Parathyroid adenoma (tissue), 2 donors: Measurements from ENCODE around the gene PMPCA.

Experiments used
- H2AFZ ChIP-seq: fragments of 300-600 bp; sonication (generic); one replicate; pipeline ENCODE4 v1.7.0; 2017; ENCODE audit warnings: antibody characterized with exemption, mild to moderate bottlenecking
- H3K27ac ChIP-seq: fragments of 300-600 bp; sonication (generic); one replicate; pipeline ENCODE4 v1.7.0; 2017
- H3K27me3 ChIP-seq: fragments of 300-600 bp; sonication (generic); one replicate; pipeline ENCODE4 v1.7.0; 2017; ENCODE audit warnings: low read length; ENCODE audit not compliant: control insufficient read depth, insufficient read depth
- H3K36me3 ChIP-seq: fragments of 300-600 bp; sonication (generic); one replicate; pipeline ENCODE4 v1.7.0; 2017; ENCODE audit warnings: low read length; ENCODE audit not compliant: control insufficient read depth, insufficient read depth
- H3K4me1 ChIP-seq: fragments of 300-600 bp; sonication (generic); one replicate; pipeline ENCODE4 v1.7.0; 2017; ENCODE audit warnings: control low read depth
- H3K4me2 ChIP-seq: fragments of 300-600 bp; sonication (generic); one replicate; pipeline ENCODE4 v1.7.0; 2017; ENCODE audit warnings: low read length
- H3K4me3 ChIP-seq: fragments of 300-600 bp; sonication (generic); one replicate; pipeline ENCODE4 v1.7.0; 2017; ENCODE audit warnings: low read depth, low read length
- H3K79me2 ChIP-seq: fragments of 300-600 bp; sonication (generic); one replicate; pipeline ENCODE4 v1.7.0; 2017; ENCODE audit warnings: control low read depth
- H3K9ac ChIP-seq: fragments of 300-600 bp; sonication (generic); one replicate; pipeline ENCODE4 v1.7.0; 2017; ENCODE audit warnings: mild to moderate bottlenecking
- H3K9me3 ChIP-seq: fragments of 300-600 bp; sonication (generic); one replicate; pipeline ENCODE4 v1.7.0; 2017; ENCODE audit warnings: low read length; ENCODE audit not compliant: control insufficient read depth
- CTCF ChIP-seq: fragments of 300-600 bp; sonication (generic); IDR thresholded peaks from one replicate; pipeline ENCODE4 v1.7.0; 2017; ENCODE audit warnings: antibody characterized with exemption, mild to moderate bottlenecking
- donor health status: primary hyperparathyroidism.

PMPCA gene

DNA sequence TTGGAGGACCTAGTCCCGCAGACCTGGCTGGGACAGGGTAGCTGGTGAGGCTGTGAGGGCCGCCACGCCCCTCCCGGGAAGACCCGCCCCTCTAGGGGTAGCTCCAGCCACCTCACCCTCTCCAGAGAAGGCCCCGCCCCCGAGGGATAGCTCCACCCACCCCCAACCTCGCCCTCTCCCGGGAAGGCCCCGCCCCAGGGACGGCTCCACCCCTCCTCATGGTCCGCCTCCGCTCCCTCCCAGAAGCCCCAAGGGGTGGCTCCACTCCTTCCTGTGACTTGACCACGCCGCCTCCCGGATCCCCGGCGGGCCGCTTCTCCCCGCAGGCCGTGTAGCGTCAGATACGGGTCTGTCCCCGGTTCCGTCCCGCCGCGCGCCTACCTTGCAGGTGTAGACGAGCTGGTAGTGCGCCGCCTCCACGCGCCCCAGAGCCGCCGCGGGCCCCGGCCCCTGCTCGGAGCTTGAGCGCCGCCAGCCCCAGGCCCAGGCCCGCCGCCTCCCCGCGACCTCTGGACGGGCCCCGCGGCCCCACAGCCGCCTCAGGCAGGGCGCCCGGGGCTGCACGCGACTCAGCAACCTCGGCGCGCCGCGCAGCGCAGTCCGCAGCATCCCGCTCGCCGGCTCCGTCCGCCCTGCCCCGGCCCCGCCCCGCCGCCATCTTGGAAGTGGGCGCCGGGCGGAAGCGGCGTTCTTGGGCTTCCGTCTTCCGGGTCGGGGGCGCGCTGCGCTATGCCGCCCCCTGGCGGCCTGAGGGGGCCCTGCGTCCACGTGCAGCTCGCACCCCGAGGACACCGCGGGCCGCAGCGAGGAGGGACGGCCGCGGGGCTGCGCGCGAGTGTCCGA lies 47.1 kb upstream of the PMPCA start, which contains the start of gene DNLZ:
TSS of gene DNLZ (minus strand) at position 639 of the 843 bp plus-strand sequence. CDS start at position 609, 30 bp downstream.
- TF ChIP-seq CTCF: peak; percentile 92
- Histone ChIP-seq H3K36me3 (no peaks in the 10 kb centered on the region), H3K79me2 (no peaks in the 10 kb centered on the region), H3K27me3 (no peaks in the 10 kb centered on the region), H2AFZ (peak within 1 kb of the TSS; percentile 66), H3K27ac (peak within 1 kb of the TSS; percentile 62), H3K4me1 (peaks cover 3% of the 10 kb centered on the region), H3K9me3 (no peaks in the 10 kb centered on the region), H3K4me2 (peak within 1 kb of the TSS; percentile 77), H3K9ac (no peak within 1 kb of the TSS), H3K4me3 (peak within 1 kb of the TSS; percentile 65)

DNA sequence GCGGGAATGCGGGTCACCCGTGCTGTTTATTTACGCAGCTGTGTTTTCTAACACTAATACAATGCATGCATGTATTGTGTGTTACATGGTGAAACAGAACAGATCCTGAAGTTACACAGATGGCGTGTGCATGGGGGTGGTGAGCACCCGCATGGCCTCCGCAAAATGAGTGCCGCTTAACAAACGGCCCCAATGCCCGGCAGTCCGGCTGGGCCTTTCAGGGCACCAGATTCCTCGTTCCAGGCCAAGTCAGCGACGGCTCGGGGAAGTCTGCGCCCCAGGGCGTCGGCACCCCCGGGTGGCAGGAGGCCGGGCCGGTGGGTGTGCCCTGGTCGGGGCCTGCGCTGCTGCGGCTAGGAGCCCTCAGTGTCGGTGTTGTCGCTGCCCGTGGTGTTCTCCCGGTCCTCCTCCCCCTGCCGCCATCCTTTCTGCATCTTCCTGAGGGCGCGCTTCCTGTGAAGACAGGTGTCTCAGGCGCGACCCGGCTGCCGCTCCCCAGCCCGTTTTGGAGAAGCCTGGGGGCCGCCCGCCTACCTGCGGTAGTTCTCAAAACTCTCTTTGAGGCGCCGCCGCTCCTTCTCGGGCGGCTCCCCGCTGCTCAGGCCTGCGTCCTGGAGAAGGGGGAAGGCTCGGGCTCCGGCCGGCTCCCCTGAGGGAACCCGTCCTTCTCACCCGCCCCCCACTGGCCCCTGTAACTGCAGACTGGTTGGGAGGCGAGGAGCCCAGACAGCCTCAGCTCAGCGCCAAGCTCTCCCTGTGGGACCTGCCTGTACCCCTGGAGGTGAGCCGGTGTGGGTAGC lies 46.3 kb upstream of the PMPCA start:
- no peak overlapping the region for H3K27ac ChIP-seq
- H3K9me3 ChIP-seq: no peaks in the 10 kb centered on the region
- no peaks in the 10 kb centered on the region for H3K36me3 ChIP-seq
- H3K4me3 ChIP-seq: no peak overlapping the region
- peaks cover 3% of the 10 kb centered on the region for H3K4me1 ChIP-seq
- no peaks in the 10 kb centered on the region for H3K27me3 ChIP-seq
- no peaks in the 10 kb centered on the region for H3K79me2 ChIP-seq
- TF ChIP-seq CTCF: no peak
- H2AFZ ChIP-seq: no peak overlapping the region
- peak overlapping the region; percentile 57 for H3K4me2 ChIP-seq
- no peak overlapping the region for H3K9ac ChIP-seq

GRCh38 chr9:136364942-136365774 lies 45.3 kb upstream of the PMPCA start:
- Histone ChIP-seq H3K4me1 (peaks cover 3% of the 10 kb centered on the region), H3K9ac (no peak overlapping the region), H3K4me2 (no peak overlapping the region), H3K9me3 (no peaks in the 10 kb centered on the region), H3K27me3 (no peaks in the 10 kb centered on the region), H3K27ac (no peak overlapping the region), H3K79me2 (no peaks in the 10 kb centered on the region), H3K4me3 (no peak overlapping the region), H3K36me3 (no peaks in the 10 kb centered on the region), H2AFZ (no peak overlapping the region)
- no peak for TF ChIP-seq CTCF

DNA sequence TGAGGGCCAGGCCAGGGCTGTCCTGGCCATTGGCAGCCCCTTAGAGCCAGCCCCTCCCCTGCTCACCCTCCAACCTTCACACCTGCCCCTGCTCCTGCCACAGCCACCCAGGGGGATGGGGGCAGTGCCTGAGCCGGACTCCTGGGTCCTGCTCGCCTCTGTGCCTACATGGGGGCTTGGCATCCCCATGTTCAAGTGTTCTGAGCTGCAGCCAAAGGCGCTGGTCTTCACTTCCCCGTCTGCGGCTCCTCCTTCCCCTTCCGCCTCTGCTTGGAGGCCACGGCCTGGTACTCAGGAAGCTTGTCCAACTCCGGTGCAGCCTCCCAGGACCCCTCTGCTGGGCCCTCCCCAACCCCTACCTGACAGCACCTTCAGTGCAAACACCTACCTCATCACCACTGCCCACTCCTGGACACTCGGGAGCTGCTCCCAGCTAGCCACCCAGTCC lies 44.7 kb upstream of the PMPCA start:
- H3K4me1 ChIP-seq: peaks cover 6% of the 10 kb centered on the region
- no peaks in the 10 kb centered on the region for H3K27me3 ChIP-seq
- no peak for TF ChIP-seq CTCF
- no peaks in the 10 kb centered on the region for H3K36me3 ChIP-seq
- H2AFZ ChIP-seq: no peak overlapping the region
- H3K4me2 ChIP-seq: no peak overlapping the region
- H3K4me3 ChIP-seq: no peak overlapping the region
- H3K79me2 ChIP-seq: no peaks in the 10 kb centered on the region
- H3K9me3 ChIP-seq: no peaks in the 10 kb centered on the region
- H3K27ac ChIP-seq: no peak overlapping the region
- no peak overlapping the region for H3K9ac ChIP-seq
